Progenitor cell of endocrine pancreas (in vitro differentiated cells): Measurements from ENCODE around the gene LEFTY2. TPM values are rescaled to one million over a fixed set of nuclear protein-coding genes. Genes with fewer than 3 reads are reported as not detected.

Source experiments
- DNase-seq: peaks from one replicate; pipeline ENCODE4 v3.0.0; 2021; ENCODE audit warnings: low spot score; ENCODE audit not compliant: unreplicated experiment
- H3K27ac Mint-ChIP-seq: 2 replicates; pipeline ENCODE4 v1.8.0; 2021; ENCODE audit warnings: mild to moderate bottlenecking, moderate library complexity, mixed read lengths
- H3K27me3 Mint-ChIP-seq: 2 replicates; pipeline ENCODE4 v1.8.0; 2021; ENCODE audit warnings: mixed read lengths
- H3K36me3 Mint-ChIP-seq: 2 replicates; pipeline ENCODE4 v1.8.0; 2022; ENCODE audit warnings: mixed read lengths; ENCODE audit not compliant: insufficient read depth
- H3K4me1 Mint-ChIP-seq: 2 replicates; pipeline ENCODE4 v1.8.0; 2021; ENCODE audit warnings: low read depth, mixed read lengths
- H3K4me3 Mint-ChIP-seq: 2 replicates; pipeline ENCODE4 v1.8.0; 2021; ENCODE audit warnings: low read depth, mild to moderate bottlenecking, moderate library complexity, mixed read lengths
- H3K9me3 Mint-ChIP-seq: 2 replicates; pipeline ENCODE4 v1.8.0; 2021; ENCODE audit warnings: low read depth, mixed read lengths
- CTCF ChIP-seq: fragments of 200-600 bp; sonication (generic); IDR thresholded peaks from one replicate; pipeline ENCODE4 v1.5.0; 2021; ENCODE audit warnings: antibody characterized with exemption, mild to moderate bottlenecking; ENCODE audit not compliant: unreplicated experiment
- total RNA-seq: library from RNA; stranded (reverse); gene quantifications from 2 replicates; pipeline ENCODE4 v1.2.1, GENCODE V29; 2021

Gene LEFTY2
- total RNA-seq, 1 donor from 2014 or later, result 0.22 TPM

GRCh38 chr1:225921734-225922709, 19.0 kb downstream of the LEFTY2 start:
- DNase-seq, result no peak

GRCh38 chr1:225919906-225920305, 21.1 kb downstream of the LEFTY2 start:
- H3K4me3 Mint-ChIP-seq, result no peak overlapping the region
- DNase-seq, result no peak
- no peak overlapping the region for H3K27ac Mint-ChIP-seq

More at GRCh38 chr1:225921734-225922709, 19.0 kb downstream of the LEFTY2 start:
- Mint-ChIP-seq H3K27me3 (no peaks in the 10 kb centered on the region), H3K4me3 (peak overlapping the region; percentile 93), H3K4me1 (peaks cover 6% of the 10 kb centered on the region), H3K27ac (no peak overlapping the region), H3K36me3 (peaks cover 14% of the 10 kb centered on the region), H3K9me3 (no peaks in the 10 kb centered on the region)
- TF ChIP-seq CTCF, result no peak

GRCh38 chr1:225918280-225918679, 22.7 kb downstream of the LEFTY2 start:
- H3K27ac Mint-ChIP-seq, result no peak overlapping the region
- H3K9me3 Mint-ChIP-seq, result no peaks in the 10 kb centered on the region
- peaks cover 14% of the 10 kb centered on the region for H3K36me3 Mint-ChIP-seq
- H3K4me3 Mint-ChIP-seq, result no peak overlapping the region
- DNase-seq, result no peak
- H3K4me1 Mint-ChIP-seq, result peaks cover 4% of the 10 kb centered on the region
- no peak for TF ChIP-seq CTCF
- no peaks in the 10 kb centered on the region for H3K27me3 Mint-ChIP-seq

More at GRCh38 chr1:225919906-225920305, 21.1 kb downstream of the LEFTY2 start:
- peaks cover 14% of the 10 kb centered on the region for H3K36me3 Mint-ChIP-seq
- H3K27me3 Mint-ChIP-seq, result no peaks in the 10 kb centered on the region
- H3K9me3 Mint-ChIP-seq, result no peaks in the 10 kb centered on the region
- peaks cover 6% of the 10 kb centered on the region for H3K4me1 Mint-ChIP-seq
- TF ChIP-seq CTCF, result no peak

GRCh38 chr1:225917536-225917935, 23.5 kb downstream of the LEFTY2 start:
- no peak overlapping the region for H3K27ac Mint-ChIP-seq
- no peaks in the 10 kb centered on the region for H3K4me1 Mint-ChIP-seq
- TF ChIP-seq CTCF, result no peak
- no peak for DNase-seq
- no peaks in the 10 kb centered on the region for H3K9me3 Mint-ChIP-seq
- H3K4me3 Mint-ChIP-seq, result no peak overlapping the region
- peaks cover 4% of the 10 kb centered on the region for H3K27me3 Mint-ChIP-seq
- H3K36me3 Mint-ChIP-seq, result peaks cover 17% of the 10 kb centered on the region

GRCh38 chr1:225917101-225917500, 23.9 kb downstream of the LEFTY2 start:
- DNase-seq, result no peak
- TF ChIP-seq CTCF, result no peak
- Mint-ChIP-seq H3K27ac (no peak overlapping the region), H3K36me3 (peaks cover 17% of the 10 kb centered on the region), H3K9me3 (no peaks in the 10 kb centered on the region), H3K27me3 (peaks cover 7% of the 10 kb centered on the region), H3K4me1 (no peaks in the 10 kb centered on the region), H3K4me3 (no peak overlapping the region)
